ENCODE data around the gene PAX5.

DNA sequence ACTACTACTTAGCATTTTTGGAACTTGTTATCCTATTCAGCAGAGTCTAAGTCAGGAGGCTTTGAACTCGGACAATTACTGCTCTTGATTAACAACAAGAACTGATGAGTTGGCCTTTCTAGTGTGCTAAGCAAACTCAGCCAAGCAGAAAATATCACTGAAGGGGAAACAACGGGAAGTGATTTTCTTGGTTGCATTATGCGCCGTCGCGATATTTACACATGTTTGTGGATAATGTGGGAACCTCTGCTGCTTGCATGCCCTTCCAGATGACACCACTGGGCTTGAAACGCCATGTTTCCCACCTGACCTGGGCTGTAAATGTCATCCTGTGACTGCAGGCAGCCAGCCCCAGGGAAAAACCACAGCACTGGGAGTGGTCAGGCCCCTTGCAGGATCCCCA, 205.5 kb downstream of the PAX5 start:
- TF ChIP-seq, protein P1, sequence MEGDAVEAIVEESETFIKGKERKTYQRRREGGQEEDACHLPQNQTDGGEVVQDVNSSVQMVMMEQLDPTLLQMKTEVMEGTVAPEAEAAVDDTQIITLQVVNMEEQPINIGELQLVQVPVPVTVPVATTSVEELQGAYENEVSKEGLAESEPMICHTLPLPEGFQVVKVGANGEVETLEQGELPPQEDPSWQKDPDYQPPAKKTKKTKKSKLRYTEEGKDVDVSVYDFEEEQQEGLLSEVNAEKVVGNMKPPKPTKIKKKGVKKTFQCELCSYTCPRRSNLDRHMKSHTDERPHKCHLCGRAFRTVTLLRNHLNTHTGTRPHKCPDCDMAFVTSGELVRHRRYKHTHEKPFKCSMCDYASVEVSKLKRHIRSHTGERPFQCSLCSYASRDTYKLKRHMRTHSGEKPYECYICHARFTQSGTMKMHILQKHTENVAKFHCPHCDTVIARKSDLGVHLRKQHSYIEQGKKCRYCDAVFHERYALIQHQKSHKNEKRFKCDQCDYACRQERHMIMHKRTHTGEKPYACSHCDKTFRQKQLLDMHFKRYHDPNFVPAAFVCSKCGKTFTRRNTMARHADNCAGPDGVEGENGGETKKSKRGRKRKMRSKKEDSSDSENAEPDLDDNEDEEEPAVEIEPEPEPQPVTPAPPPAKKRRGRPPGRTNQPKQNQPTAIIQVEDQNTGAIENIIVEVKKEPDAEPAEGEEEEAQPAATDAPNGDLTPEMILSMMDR (conservative IDR thresholded peaks at IDR 0.05) = no peak
- TF ChIP-seq EZH2 (IDR thresholded peaks at IDR 0.05; ENCODE audit: low read depth) = no peak
